Liver (tissue), 3 donors: ENCODE data around the gene MTX1.

Source experiments
- CTCF ChIP-seq: fragments of 150-350 bp; IDR thresholded peaks from 2 replicates; pipeline ENCODE4 v1.5.1; 2017; ENCODE audit warnings: improper control_type of control experiment, low read depth, low read length; ENCODE audit not compliant: missing input control
- EGR1 ChIP-seq, 2 donors: IDR thresholded peaks; 2 replicates each; pipeline ENCODE4 v1.6.1; 2016 to 2018; ENCODE audit warnings: antibody characterized with exemption in 2 of 2, low read depth in 2 of 2
- RAD21 ChIP-seq, 2 donors: IDR thresholded peaks; 2 replicates each; pipeline ENCODE4 v1.6.1; 2016; ENCODE audit warnings: antibody characterized with exemption in 2 of 2, mild to moderate bottlenecking in 2 of 2
- TAF1 ChIP-seq: conservative IDR thresholded peaks from 2 replicates; pipeline ENCODE4 v1.6.1; 2016; ENCODE audit warnings: antibody characterized with exemption, mild to moderate bottlenecking
- TF ChIP-seq, protein P1 (sequence below): IDR thresholded peaks from 2 replicates; pipeline ENCODE4 v1.6.1; 2016; ENCODE audit warnings: antibody characterized with exemption
- donor health status: healthy.
- donor health status: healthy.

- TF ChIP-seq CTCF (peak; percentile 91), TAF1 (no peak), EGR1 (IDR thresholded peaks at IDR 0.05; ENCODE audit: low read depth in 2 of 2) (no peak), RAD21 (IDR thresholded peaks at IDR 0.05) (peak; percentile 68 to 83)
- TF ChIP-seq, protein P1, sequence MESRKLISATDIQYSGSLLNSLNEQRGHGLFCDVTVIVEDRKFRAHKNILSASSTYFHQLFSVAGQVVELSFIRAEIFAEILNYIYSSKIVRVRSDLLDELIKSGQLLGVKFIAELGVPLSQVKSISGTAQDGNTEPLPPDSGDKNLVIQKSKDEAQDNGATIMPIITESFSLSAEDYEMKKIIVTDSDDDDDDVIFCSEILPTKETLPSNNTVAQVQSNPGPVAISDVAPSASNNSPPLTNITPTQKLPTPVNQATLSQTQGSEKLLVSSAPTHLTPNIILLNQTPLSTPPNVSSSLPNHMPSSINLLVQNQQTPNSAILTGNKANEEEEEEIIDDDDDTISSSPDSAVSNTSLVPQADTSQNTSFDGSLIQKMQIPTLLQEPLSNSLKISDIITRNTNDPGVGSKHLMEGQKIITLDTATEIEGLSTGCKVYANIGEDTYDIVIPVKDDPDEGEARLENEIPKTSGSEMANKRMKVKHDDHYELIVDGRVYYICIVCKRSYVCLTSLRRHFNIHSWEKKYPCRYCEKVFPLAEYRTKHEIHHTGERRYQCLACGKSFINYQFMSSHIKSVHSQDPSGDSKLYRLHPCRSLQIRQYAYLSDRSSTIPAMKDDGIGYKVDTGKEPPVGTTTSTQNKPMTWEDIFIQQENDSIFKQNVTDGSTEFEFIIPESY: no peak
Observed at GRCh38 chr1:155176544-155177071, 31.9 kb upstream of the MTX1 start.
